Fibroblast of upper back skin (primary cell): ENCODE results near the gene EVC.

Experiments
- DNase-seq: peaks from one replicate; pipeline ENCODE4 v3.0.0-alpha.2; 2013

The EVC gene

GRCh38 chr4:5757954-5758353, 47.0 kb downstream of the EVC start:
- no peak for DNase-seq

GRCh38 chr4:5758741-5759140, 47.7 kb downstream of the EVC start:
- peak; percentile 91 for DNase-seq

- DNase-seq, result no peak
Observed at GRCh38 chr4:5759236-5760075, 48.5 kb downstream of the EVC start.

GRCh38 chr4:5760246-5760645, 49.2 kb downstream of the EVC start:
- no peak for DNase-seq

GRCh38 chr4:5760936-5761480, 50.0 kb downstream of the EVC start:
- DNase-seq, result no peak

GRCh38 chr4:5770051-5770450, 59.0 kb downstream of the EVC start:
- no peak for DNase-seq

GRCh38 chr4:5772528-5773270, 61.7 kb downstream of the EVC start:
- DNase-seq, result no peak

GRCh38 chr4:5773271-5773555, 62.2 kb downstream of the EVC start:
- peak; percentile 65 for DNase-seq

- no peak for DNase-seq
Observed at GRCh38 chr4:5774416-5775036, 63.5 kb downstream of the EVC start.

- no peak for DNase-seq
Observed at GRCh38 chr4:5776510-5776909, 65.5 kb downstream of the EVC start.

GRCh38 chr4:5780831-5781480, 70.0 kb downstream of the EVC start:
- peak; percentile 68 for DNase-seq

- DNase-seq, result no peak
Observed at GRCh38 chr4:5781691-5782090, 70.7 kb downstream of the EVC start.

- no peak for DNase-seq
Observed at GRCh38 chr4:5782829-5783476, 72.0 kb downstream of the EVC start.

- DNase-seq, result no peak
Observed at GRCh38 chr4:5783486-5783885, 72.5 kb downstream of the EVC start.

GRCh38 chr4:5784021-5784420, 73.0 kb downstream of the EVC start:
- no peak for DNase-seq

GRCh38 chr4:5784960-5785611, 74.1 kb downstream of the EVC start:
- DNase-seq, result no peak

- no peak for DNase-seq
Observed at GRCh38 chr4:5785806-5786680, 75.0 kb downstream of the EVC start.

GRCh38 chr4:5787311-5787710, 76.3 kb downstream of the EVC start:
- DNase-seq, result no peak

GRCh38 chr4:5788144-5788543, 77.1 kb downstream of the EVC start:
- no peak for DNase-seq

GRCh38 chr4:5789141-5789540, 78.1 kb downstream of the EVC start:
- no peak for DNase-seq

- no peak for DNase-seq
Observed at GRCh38 chr4:5790546-5790857, 79.5 kb downstream of the EVC start.
